Brain microvascular endothelial cell (primary cell): ENCODE results near the gene DCDC2C.

Source experiments
- DNase-seq: peaks from one replicate; pipeline ENCODE4 v3.0.0-alpha.2; 2020
- H3K27ac ChIP-seq: fragments of 250-450 bp; sonication (Bioruptor Pico); 2 replicates; pipeline ENCODE4 v1.5.1; 2020; ENCODE audit warnings: mild to moderate bottlenecking, moderate library complexity
- H3K27me3 ChIP-seq: fragments of 250-450 bp; sonication (Bioruptor Pico); replicated peaks from 2 replicates; pipeline ENCODE4 v1.5.1; 2020; ENCODE audit warnings: mild to moderate bottlenecking
- H3K36me3 ChIP-seq: fragments of 250-450 bp; sonication (Bioruptor Pico); replicated peaks from 2 replicates; pipeline ENCODE4 v1.5.1; 2020; ENCODE audit warnings: mild to moderate bottlenecking
- H3K4me3 ChIP-seq: 2 replicates; pipeline ENCODE4 v1.5.1; 2011; ENCODE audit warnings: low read depth, mild to moderate bottlenecking, control low read depth, low read length, moderate library complexity
- CTCF ChIP-seq: IDR thresholded peaks from 2 replicates; pipeline ENCODE4 v1.5.1; 2011; ENCODE audit warnings: low read depth, mild to moderate bottlenecking, moderate library complexity, low read length, control low read depth, inconsistent platforms; ENCODE audit errors: missing control alignments
- in situ Hi-C: cut with HindIII; loops from 2 replicates; pipeline ENCODE4 v1.10.0; 2017; ENCODE audit warnings: low sequenced_read_pairs, low pct_ligation_motif_present

Gene DCDC2C

GRCh38 chr2:3670941-3671340, 32.4 kb upstream of the DCDC2C start:
- no peak for DNase-seq
- TF ChIP-seq CTCF = no peak
- Histone ChIP-seq H3K36me3 (no peaks in the 10 kb centered on the region), H3K27ac (no peak overlapping the region), H3K4me3 (no peak overlapping the region), H3K27me3 (no peaks in the 10 kb centered on the region)
- in situ Hi-C loops = no loop called here

- in situ Hi-C loops = no loop called here
- no peak overlapping the region for H3K4me3 ChIP-seq
- no peak for DNase-seq
These were observed 30.3 kb upstream of the DCDC2C start for GRCh38 chr2:3672861-3673678.

GRCh38 chr2:3674066-3674845, 29.1 kb upstream of the DCDC2C start:
- Histone ChIP-seq H3K27ac (no peak overlapping the region), H3K27me3 (no peaks in the 10 kb centered on the region), H3K36me3 (no peaks in the 10 kb centered on the region), H3K4me3 (no peak overlapping the region)
- in situ Hi-C loops = no loop called here
- TF ChIP-seq CTCF = no peak
- no peak for DNase-seq

More at GRCh38 chr2:3672861-3673678, 30.3 kb upstream of the DCDC2C start:
- Histone ChIP-seq H3K27me3 (no peaks in the 10 kb centered on the region), H3K27ac (no peak overlapping the region), H3K36me3 (no peaks in the 10 kb centered on the region)
- TF ChIP-seq CTCF = no peak

- in situ Hi-C loops = no loop called here
These were observed 27.7 kb upstream of the DCDC2C start for GRCh38 chr2:3675687-3676086.

GRCh38 chr2:3677436-3677835, 25.9 kb upstream of the DCDC2C start:
- H3K36me3 ChIP-seq = no peaks in the 10 kb centered on the region
- H3K4me3 ChIP-seq = no peak overlapping the region
- in situ Hi-C loops = no loop called here
- no peak overlapping the region for H3K27ac ChIP-seq
- no peak for DNase-seq
- no peaks in the 10 kb centered on the region for H3K27me3 ChIP-seq
- TF ChIP-seq CTCF = no peak

More at GRCh38 chr2:3675687-3676086, 27.7 kb upstream of the DCDC2C start:
- no peak for DNase-seq
- no peak overlapping the region for H3K27ac ChIP-seq
- no peaks in the 10 kb centered on the region for H3K27me3 ChIP-seq
- no peak for TF ChIP-seq CTCF
- H3K36me3 ChIP-seq = no peaks in the 10 kb centered on the region
- H3K4me3 ChIP-seq = no peak overlapping the region
